K562 (cell line): ENCODE measurements around the gene ATP5PD. TPM values are rescaled to one million over a fixed set of nuclear protein-coding genes. Genes with fewer than 3 reads are reported as not detected.
A peak's percentile ranks its signal among the peaks of the same experiment; 100 is the strongest.

Experiments used
- POLR2A ChIP-seq: fragments of 450-650 bp; conservative IDR thresholded peaks from 2 replicates; pipeline ENCODE4 v1.6.1; 2016
- polyA plus RNA-seq, 8 experiments: library from polyadenylated mRNA; depleted of rRNA in 4 of 8; stranded (reverse) in 5 of 8; unstranded in 3 of 8; fragments of >200 nt; fragmentation: Nextera tagmentation in 2 of 8; fragmentation: Illumina TruSeq in 1 of 8; extraction: Ambion mirVana in 2 of 8; extraction: Trizol in 1 of 8; gene quantifications; 2 replicates each; pipeline versions ENCODE4 v1.2.1 to v1.2.3, GENCODE V29; 2011 to 2014; ENCODE audit warnings: inconsistent platforms in 1 of 8, missing spikeins in 1 of 8
- total RNA-seq, 7 experiments: library from RNA; depleted of rRNA in 6 of 7; stranded (reverse); fragments of >200 nt in 6 of 7; fragmentation: Illumina TruSeq in 2 of 7; extraction: Trizol in 2 of 7; gene quantifications; 2 replicates each; pipeline versions ENCODE4 v1.2.1 to v1.2.3, GENCODE V29; 2011 to 2021; ENCODE audit warnings: low replicate concordance in 1 of 7
- TF ChIP-seq, protein P1 (sequence below): fragments of 200-600 bp; sonication (generic); IDR thresholded peaks from one replicate; pipeline ENCODE4 v1.6.1; 2012; ENCODE audit warnings: mild to moderate bottlenecking, low read depth, low read length, inconsistent platforms
- TF ChIP-seq, protein P2 (sequence below), 2 experiments: fragments of 450-650 bp; formaldehyde crosslinking in 1 of 2; IDR thresholded peaks; 2 replicates each; pipeline versions ENCODE4 v1.4.0 to v1.6.1; 2014 to 2020; ENCODE audit warnings: mild to moderate bottlenecking in 2 of 2, borderline replicate concordance in 1 of 2, low read depth in 1 of 2
- TF ChIP-seq, protein P3 (sequence below): fragments of 200-800 bp; sonication (Bioruptor generic); IDR thresholded peaks from 2 replicates; pipeline ENCODE4 v1.6.1; 2017; ENCODE audit warnings: missing genetic modification characterization, missing compliant biosample characterization

Gene ATP5PD
- total and polyA plus RNA-seq, 9 of the 15 experiments (the other 6 are each of a cell fraction or from before 2014, with no cell fraction given) = 271 to 828 (median 432) TPM

DNA sequence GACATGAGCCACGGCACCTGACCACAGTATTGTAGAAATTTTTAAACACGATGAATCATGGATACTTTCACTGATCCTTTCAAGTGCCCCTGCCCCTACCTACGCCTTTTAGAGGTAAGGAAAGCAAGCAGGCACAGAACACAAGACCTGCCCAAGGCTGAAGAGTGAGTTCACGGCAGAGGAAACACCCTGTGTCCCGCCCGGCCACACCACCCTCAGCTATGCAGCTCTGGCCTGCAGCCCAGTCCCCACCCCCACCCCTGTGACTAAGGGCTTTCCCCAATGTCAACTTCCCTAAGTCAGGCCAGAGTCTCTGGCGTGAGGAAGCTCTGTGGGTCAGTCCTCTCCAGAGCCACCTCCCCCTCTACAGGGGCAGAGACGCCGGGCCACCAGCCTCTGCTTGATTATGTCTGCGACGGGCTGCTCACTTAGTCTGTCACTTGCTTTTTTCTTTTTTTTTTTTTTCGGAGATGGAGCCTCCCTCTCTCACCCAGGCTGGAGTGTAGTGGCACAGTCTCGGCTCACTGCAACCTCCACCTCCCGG lies 49.4 kb upstream of the ATP5PD start (continued):
- TF ChIP-seq, protein P1, sequence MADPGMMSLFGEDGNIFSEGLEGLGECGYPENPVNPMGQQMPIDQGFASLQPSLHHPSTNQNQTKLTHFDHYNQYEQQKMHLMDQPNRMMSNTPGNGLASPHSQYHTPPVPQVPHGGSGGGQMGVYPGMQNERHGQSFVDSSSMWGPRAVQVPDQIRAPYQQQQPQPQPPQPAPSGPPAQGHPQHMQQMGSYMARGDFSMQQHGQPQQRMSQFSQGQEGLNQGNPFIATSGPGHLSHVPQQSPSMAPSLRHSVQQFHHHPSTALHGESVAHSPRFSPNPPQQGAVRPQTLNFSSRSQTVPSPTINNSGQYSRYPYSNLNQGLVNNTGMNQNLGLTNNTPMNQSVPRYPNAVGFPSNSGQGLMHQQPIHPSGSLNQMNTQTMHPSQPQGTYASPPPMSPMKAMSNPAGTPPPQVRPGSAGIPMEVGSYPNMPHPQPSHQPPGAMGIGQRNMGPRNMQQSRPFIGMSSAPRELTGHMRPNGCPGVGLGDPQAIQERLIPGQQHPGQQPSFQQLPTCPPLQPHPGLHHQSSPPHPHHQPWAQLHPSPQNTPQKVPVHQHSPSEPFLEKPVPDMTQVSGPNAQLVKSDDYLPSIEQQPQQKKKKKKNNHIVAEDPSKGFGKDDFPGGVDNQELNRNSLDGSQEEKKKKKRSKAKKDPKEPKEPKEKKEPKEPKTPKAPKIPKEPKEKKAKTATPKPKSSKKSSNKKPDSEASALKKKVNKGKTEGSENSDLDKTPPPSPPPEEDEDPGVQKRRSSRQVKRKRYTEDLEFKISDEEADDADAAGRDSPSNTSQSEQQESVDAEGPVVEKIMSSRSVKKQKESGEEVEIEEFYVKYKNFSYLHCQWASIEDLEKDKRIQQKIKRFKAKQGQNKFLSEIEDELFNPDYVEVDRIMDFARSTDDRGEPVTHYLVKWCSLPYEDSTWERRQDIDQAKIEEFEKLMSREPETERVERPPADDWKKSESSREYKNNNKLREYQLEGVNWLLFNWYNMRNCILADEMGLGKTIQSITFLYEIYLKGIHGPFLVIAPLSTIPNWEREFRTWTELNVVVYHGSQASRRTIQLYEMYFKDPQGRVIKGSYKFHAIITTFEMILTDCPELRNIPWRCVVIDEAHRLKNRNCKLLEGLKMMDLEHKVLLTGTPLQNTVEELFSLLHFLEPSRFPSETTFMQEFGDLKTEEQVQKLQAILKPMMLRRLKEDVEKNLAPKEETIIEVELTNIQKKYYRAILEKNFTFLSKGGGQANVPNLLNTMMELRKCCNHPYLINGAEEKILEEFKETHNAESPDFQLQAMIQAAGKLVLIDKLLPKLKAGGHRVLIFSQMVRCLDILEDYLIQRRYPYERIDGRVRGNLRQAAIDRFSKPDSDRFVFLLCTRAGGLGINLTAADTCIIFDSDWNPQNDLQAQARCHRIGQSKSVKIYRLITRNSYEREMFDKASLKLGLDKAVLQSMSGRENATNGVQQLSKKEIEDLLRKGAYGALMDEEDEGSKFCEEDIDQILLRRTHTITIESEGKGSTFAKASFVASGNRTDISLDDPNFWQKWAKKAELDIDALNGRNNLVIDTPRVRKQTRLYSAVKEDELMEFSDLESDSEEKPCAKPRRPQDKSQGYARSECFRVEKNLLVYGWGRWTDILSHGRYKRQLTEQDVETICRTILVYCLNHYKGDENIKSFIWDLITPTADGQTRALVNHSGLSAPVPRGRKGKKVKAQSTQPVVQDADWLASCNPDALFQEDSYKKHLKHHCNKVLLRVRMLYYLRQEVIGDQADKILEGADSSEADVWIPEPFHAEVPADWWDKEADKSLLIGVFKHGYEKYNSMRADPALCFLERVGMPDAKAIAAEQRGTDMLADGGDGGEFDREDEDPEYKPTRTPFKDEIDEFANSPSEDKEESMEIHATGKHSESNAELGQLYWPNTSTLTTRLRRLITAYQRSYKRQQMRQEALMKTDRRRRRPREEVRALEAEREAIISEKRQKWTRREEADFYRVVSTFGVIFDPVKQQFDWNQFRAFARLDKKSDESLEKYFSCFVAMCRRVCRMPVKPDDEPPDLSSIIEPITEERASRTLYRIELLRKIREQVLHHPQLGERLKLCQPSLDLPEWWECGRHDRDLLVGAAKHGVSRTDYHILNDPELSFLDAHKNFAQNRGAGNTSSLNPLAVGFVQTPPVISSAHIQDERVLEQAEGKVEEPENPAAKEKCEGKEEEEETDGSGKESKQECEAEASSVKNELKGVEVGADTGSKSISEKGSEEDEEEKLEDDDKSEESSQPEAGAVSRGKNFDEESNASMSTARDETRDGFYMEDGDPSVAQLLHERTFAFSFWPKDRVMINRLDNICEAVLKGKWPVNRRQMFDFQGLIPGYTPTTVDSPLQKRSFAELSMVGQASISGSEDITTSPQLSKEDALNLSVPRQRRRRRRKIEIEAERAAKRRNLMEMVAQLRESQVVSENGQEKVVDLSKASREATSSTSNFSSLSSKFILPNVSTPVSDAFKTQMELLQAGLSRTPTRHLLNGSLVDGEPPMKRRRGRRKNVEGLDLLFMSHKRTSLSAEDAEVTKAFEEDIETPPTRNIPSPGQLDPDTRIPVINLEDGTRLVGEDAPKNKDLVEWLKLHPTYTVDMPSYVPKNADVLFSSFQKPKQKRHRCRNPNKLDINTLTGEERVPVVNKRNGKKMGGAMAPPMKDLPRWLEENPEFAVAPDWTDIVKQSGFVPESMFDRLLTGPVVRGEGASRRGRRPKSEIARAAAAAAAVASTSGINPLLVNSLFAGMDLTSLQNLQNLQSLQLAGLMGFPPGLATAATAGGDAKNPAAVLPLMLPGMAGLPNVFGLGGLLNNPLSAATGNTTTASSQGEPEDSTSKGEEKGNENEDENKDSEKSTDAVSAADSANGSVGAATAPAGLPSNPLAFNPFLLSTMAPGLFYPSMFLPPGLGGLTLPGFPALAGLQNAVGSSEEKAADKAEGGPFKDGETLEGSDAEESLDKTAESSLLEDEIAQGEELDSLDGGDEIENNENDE = no peak
- TF ChIP-seq, protein P2, sequence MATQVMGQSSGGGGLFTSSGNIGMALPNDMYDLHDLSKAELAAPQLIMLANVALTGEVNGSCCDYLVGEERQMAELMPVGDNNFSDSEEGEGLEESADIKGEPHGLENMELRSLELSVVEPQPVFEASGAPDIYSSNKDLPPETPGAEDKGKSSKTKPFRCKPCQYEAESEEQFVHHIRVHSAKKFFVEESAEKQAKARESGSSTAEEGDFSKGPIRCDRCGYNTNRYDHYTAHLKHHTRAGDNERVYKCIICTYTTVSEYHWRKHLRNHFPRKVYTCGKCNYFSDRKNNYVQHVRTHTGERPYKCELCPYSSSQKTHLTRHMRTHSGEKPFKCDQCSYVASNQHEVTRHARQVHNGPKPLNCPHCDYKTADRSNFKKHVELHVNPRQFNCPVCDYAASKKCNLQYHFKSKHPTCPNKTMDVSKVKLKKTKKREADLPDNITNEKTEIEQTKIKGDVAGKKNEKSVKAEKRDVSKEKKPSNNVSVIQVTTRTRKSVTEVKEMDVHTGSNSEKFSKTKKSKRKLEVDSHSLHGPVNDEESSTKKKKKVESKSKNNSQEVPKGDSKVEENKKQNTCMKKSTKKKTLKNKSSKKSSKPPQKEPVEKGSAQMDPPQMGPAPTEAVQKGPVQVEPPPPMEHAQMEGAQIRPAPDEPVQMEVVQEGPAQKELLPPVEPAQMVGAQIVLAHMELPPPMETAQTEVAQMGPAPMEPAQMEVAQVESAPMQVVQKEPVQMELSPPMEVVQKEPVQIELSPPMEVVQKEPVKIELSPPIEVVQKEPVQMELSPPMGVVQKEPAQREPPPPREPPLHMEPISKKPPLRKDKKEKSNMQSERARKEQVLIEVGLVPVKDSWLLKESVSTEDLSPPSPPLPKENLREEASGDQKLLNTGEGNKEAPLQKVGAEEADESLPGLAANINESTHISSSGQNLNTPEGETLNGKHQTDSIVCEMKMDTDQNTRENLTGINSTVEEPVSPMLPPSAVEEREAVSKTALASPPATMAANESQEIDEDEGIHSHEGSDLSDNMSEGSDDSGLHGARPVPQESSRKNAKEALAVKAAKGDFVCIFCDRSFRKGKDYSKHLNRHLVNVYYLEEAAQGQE (IDR thresholded peaks at IDR 0.05; ENCODE audit: borderline replicate concordance) = no peak; the same call in 1 of the 2 replicates
- TF ChIP-seq, protein P2 (CRISPR knock-in tag; IDR thresholded peaks at IDR 0.05; ENCODE audit: low read depth) = no peak
- TF ChIP-seq POLR2A = peak; percentile 71
- TF ChIP-seq, protein P3, sequence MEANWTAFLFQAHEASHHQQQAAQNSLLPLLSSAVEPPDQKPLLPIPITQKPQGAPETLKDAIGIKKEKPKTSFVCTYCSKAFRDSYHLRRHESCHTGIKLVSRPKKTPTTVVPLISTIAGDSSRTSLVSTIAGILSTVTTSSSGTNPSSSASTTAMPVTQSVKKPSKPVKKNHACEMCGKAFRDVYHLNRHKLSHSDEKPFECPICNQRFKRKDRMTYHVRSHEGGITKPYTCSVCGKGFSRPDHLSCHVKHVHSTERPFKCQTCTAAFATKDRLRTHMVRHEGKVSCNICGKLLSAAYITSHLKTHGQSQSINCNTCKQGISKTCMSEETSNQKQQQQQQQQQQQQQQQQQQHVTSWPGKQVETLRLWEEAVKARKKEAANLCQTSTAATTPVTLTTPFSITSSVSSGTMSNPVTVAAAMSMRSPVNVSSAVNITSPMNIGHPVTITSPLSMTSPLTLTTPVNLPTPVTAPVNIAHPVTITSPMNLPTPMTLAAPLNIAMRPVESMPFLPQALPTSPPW (CRISPR knock-in tag) = peak; percentile 75
